Mesenchymal stem cell (in vitro differentiated cells and primary cell): ENCODE results near the gene CDK12.
"Not testable (repeated sequence)": the region's sequence is repeated elsewhere in the genome, so short reads cannot be mapped to it uniquely, and the experiment has no call there.

Experiments used
- DNase-seq: peaks from one replicate; pipeline ENCODE4 v3.0.0-alpha.2; 2013
- H2AFZ ChIP-seq: one replicate; pipeline ENCODE4 v1.6.1; 2013; ENCODE audit warnings: low read depth, mild to moderate bottlenecking, control low read depth, inconsistent platforms, low read length, moderate library complexity
- H2AK5ac ChIP-seq: 2 replicates; pipeline ENCODE4 v1.6.1; 2013; ENCODE audit warnings: low read length, moderate library complexity, mild to moderate bottlenecking, inconsistent platforms; ENCODE audit not compliant: severe bottlenecking
- H2BK120ac ChIP-seq: one replicate; pipeline ENCODE4 v1.6.1; 2013; ENCODE audit warnings: low read depth, mild to moderate bottlenecking, inconsistent platforms, low read length, moderate library complexity
- H2BK12ac ChIP-seq, 2 experiments: one replicate each; pipeline ENCODE4 v1.6.1; 2013; ENCODE audit warnings: inconsistent platforms in 2 of 2, low read length in 2 of 2, mild to moderate bottlenecking in 2 of 2, moderate library complexity in 2 of 2, control low read depth in 1 of 2
- H2BK15ac ChIP-seq: one replicate; pipeline ENCODE4 v1.6.1; 2013; ENCODE audit warnings: mild to moderate bottlenecking, low read depth, inconsistent platforms; ENCODE audit not compliant: poor library complexity, severe bottlenecking
- H2BK5ac ChIP-seq: 2 replicates; pipeline ENCODE4 v1.6.1; 2013; ENCODE audit warnings: low read depth, mild to moderate bottlenecking, low read length, control low read depth, inconsistent platforms; ENCODE audit not compliant: poor library complexity, severe bottlenecking
- H3K14ac ChIP-seq, 2 experiments: one replicate each; pipeline ENCODE4 v1.6.1; 2013; ENCODE audit warnings: inconsistent platforms in 2 of 2, low read length in 2 of 2, control low read depth in 1 of 2, mild to moderate bottlenecking in 1 of 2, moderate library complexity in 1 of 2
- H3K18ac ChIP-seq, 2 experiments: one replicate each; pipeline ENCODE4 v1.6.1; 2013; ENCODE audit warnings: inconsistent platforms in 2 of 2, low read length in 2 of 2, control low read depth in 1 of 2, low read depth in 1 of 2, mild to moderate bottlenecking in 1 of 2
- H3K23ac ChIP-seq, 2 experiments: one replicate each; pipeline ENCODE4 v1.6.1; 2013; ENCODE audit warnings: inconsistent platforms in 2 of 2, low read length in 2 of 2, mild to moderate bottlenecking in 2 of 2, moderate library complexity in 2 of 2, control low read depth in 1 of 2
- H3K27ac ChIP-seq: 2 replicates; pipeline ENCODE4 v1.5.1; 2013; ENCODE audit warnings: mild to moderate bottlenecking, moderate library complexity, low read length, control low read depth, inconsistent platforms; ENCODE audit not compliant: poor library complexity, severe bottlenecking
- H3K27me3 ChIP-seq, 2 experiments: 2 replicates each; pipeline versions ENCODE4 v1.6.1 to v1.7.0; 2013; ENCODE audit warnings: low read length in 2 of 2, mild to moderate bottlenecking in 2 of 2, moderate library complexity in 2 of 2, control low read depth in 1 of 2, inconsistent platforms in 1 of 2; ENCODE audit not compliant: control insufficient read depth in 1 of 2, insufficient read depth in 1 of 2
- H3K36me3 ChIP-seq, 2 experiments: 2 replicates each; pipeline versions ENCODE4 v1.6.1 to v1.7.0; 2013; ENCODE audit warnings: low read length in 2 of 2, control low read depth in 1 of 2, inconsistent platforms in 1 of 2, low read depth in 1 of 2, mild to moderate bottlenecking in 1 of 2; ENCODE audit not compliant: insufficient read depth in 2 of 2, control insufficient read depth in 1 of 2
- H3K4ac ChIP-seq, 2 experiments: one replicate each; pipeline ENCODE4 v1.6.1; 2013; ENCODE audit warnings: inconsistent platforms in 2 of 2, low read length in 2 of 2, mild to moderate bottlenecking in 2 of 2, moderate library complexity in 2 of 2, control low read depth in 1 of 2, low read depth in 1 of 2
- H3K4me1 ChIP-seq: 2 replicates; pipeline ENCODE4 v1.6.1; 2013; ENCODE audit warnings: low read depth, low read length, control low read depth; ENCODE audit not compliant: control insufficient read depth, insufficient read depth
- H3K4me2 ChIP-seq: 2 replicates; pipeline ENCODE4 v1.6.1; 2013; ENCODE audit warnings: low read length, mild to moderate bottlenecking, inconsistent platforms; ENCODE audit not compliant: poor library complexity, severe bottlenecking
- H3K4me3 ChIP-seq, 2 experiments: 2 replicates each; pipeline versions ENCODE4 v1.5.1 to v1.7.0; 2013; ENCODE audit warnings: low read length in 2 of 2, mild to moderate bottlenecking in 2 of 2, control low read depth in 1 of 2, low read depth in 1 of 2; ENCODE audit not compliant: insufficient read depth in 1 of 2
- H3K79me1 ChIP-seq: replicated peaks from 2 replicates; pipeline ENCODE4 v1.6.1; 2013; ENCODE audit warnings: mild to moderate bottlenecking, control low read depth, low read length, inconsistent platforms; ENCODE audit not compliant: poor library complexity, severe bottlenecking
- H3K9ac ChIP-seq: 2 replicates; pipeline ENCODE4 v1.7.0; 2013; ENCODE audit warnings: mild to moderate bottlenecking, low read length, moderate library complexity
- H3K9me3 ChIP-seq: 2 replicates; pipeline ENCODE4 v1.7.0; 2013; ENCODE audit warnings: mild to moderate bottlenecking, low read length; ENCODE audit not compliant: control insufficient read depth
- H4K8ac ChIP-seq: one replicate; pipeline ENCODE4 v1.6.1; 2013; ENCODE audit warnings: inconsistent platforms, mild to moderate bottlenecking, low read length, moderate library complexity
- H4K91ac ChIP-seq: one replicate; pipeline ENCODE4 v1.6.1; 2013; ENCODE audit warnings: mild to moderate bottlenecking, low read length, inconsistent platforms
- WGBS: methylation state at CpG from one replicate; pipeline ENCODE4 v1.1.7; 2013; ENCODE audit warnings: mixed read lengths; 5-methylcytosine and 5-hydroxymethylcytosine counted together

The CDK12 gene

GRCh38 chr17:39533891-39534290 is 72.6 kb downstream of the CDK12 start:
- Histone ChIP-seq H3K9me3 (no peaks in the 10 kb centered on the region), H3K4me2 (no peak overlapping the region), H3K14ac (no peak overlapping the region), H4K8ac (no peak overlapping the region), H2BK120ac (no peak overlapping the region), H3K27ac (no peak overlapping the region), H2BK15ac (no peak overlapping the region), H3K23ac (no peak overlapping the region), H2AFZ (no peak overlapping the region), H3K79me1 (peaks cover 6% of the 10 kb centered on the region), H3K18ac (no peak overlapping the region), H3K36me3 (peaks cover 10 to 60% of the 10 kb centered on the region in 2 experiments), H2AK5ac (no peak overlapping the region), H2BK5ac (no peak overlapping the region), H3K4ac (no peak overlapping the region), H3K4me1 (no peaks in the 10 kb centered on the region), H2BK12ac (no peak overlapping the region), H3K4me3 (no peak overlapping the region), H3K27me3 (no peaks in the 10 kb centered on the region), H4K91ac (no peak overlapping the region), H3K9ac (no peak overlapping the region)
- WGBS: 100% methylated on average over 1 of the region's 4 CpGs
- DNase-seq: no peak

DNA sequence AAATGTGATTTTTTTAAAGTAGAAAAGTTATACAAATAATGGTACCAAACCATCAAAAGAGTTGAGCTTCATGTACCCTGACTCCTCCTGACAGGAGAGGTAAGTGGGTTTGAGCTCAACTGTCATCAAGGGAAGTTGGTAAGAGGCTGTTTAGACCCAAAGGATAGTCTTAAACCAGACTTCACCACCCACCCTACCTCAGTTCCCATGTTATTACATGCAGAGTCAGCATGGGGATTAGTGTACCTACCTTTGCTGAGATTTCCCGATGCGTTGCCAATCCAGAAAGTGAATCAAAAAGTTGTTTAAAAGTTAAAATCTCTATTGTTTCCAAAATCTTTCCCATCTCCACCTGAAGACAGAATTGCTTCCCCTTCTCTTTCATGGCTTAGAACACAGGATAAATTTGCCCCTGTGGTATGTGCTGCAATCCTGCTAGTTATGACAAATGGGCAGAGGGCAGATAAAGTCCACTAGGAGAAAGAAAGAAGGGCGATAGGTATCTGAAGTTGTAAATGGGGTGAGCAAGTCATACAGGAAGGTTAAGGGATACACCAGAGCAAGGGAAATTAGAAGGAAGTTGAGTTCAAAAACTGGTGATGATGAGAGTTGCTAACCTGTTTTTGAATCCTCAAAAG is 73.6 kb downstream of the CDK12 start:
- Histone ChIP-seq H3K4ac (no peak overlapping the region), H3K9me3 (no peaks in the 10 kb centered on the region), H3K18ac (no peak overlapping the region), H2BK5ac (no peak overlapping the region), H2BK12ac (no peak overlapping the region), H2AK5ac (no peak overlapping the region), H3K36me3 (peaks cover 10 to 50% of the 10 kb centered on the region in 2 experiments), H3K23ac (no peak overlapping the region), H3K4me2 (no peak overlapping the region), H3K27me3 (no peaks in the 10 kb centered on the region), H2BK15ac (no peak overlapping the region), H2AFZ (no peak overlapping the region), H4K91ac (no peak overlapping the region), H4K8ac (no peak overlapping the region), H3K4me1 (no peaks in the 10 kb centered on the region), H3K9ac (no peak overlapping the region), H3K14ac (no peak overlapping the region), H3K4me3 (no peak overlapping the region), H3K79me1 (peaks cover 3% of the 10 kb centered on the region), H2BK120ac (no peak overlapping the region), H3K27ac (no peak overlapping the region)
- no peak for DNase-seq
- 100% methylated on average over 1 of the region's 3 CpGs for WGBS

DNA sequence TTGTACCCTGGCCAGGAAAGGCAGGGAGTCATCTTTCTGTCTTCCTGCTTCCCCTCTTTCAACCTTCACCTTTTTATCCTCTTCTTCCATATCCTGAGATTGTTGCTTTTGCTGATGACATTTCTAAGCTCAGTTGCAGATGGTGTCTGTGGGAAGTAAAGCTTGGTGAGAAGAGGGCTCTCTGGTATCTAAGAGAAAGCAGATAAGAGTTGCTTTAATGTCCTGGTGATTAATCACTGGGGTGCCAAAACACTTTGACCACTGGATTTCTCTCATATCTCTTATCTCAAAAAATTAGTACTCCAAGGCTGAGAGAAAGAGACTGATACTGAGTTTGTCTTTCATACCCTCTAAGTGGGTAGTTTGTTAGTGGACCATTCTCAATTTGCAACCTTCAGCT is 75.2 kb downstream of the CDK12 start:
- Histone ChIP-seq H3K4me1 (no peaks in the 10 kb centered on the region), H3K4me3 (no peak overlapping the region), H3K27ac (no peak overlapping the region), H2AFZ (no peak overlapping the region), H2AK5ac (no peak overlapping the region), H3K18ac (no peak overlapping the region), H3K27me3 (no peaks in the 10 kb centered on the region), H3K4me2 (no peak overlapping the region), H2BK120ac (no peak overlapping the region), H3K79me1 (no peaks in the 10 kb centered on the region), H3K23ac (no peak overlapping the region), H2BK15ac (no peak overlapping the region), H3K4ac (no peak overlapping the region), H2BK5ac (no peak overlapping the region), H3K9ac (no peak overlapping the region), H3K14ac (no peak overlapping the region), H3K36me3 (peaks cover 0 to 35% of the 10 kb centered on the region in 2 experiments), H3K9me3 (no peaks in the 10 kb centered on the region), H4K91ac (no peak overlapping the region), H2BK12ac (no peak overlapping the region), H4K8ac (no peak overlapping the region)
- DNase-seq: no peak

GRCh38 chr17:39537364-39537763 is 76.1 kb downstream of the CDK12 start:
- H2BK5ac ChIP-seq, H2AK5ac ChIP-seq, H3K27ac ChIP-seq, H3K18ac ChIP-seq, H3K4me3 ChIP-seq, H3K4me2 ChIP-seq, H2AFZ ChIP-seq, H3K9ac ChIP-seq, H3K14ac ChIP-seq, H3K23ac ChIP-seq, H2BK120ac ChIP-seq, DNase-seq, H3K4ac ChIP-seq, H3K4me1 ChIP-seq, H2BK12ac ChIP-seq, H4K8ac ChIP-seq, H3K27me3 ChIP-seq, H2BK15ac ChIP-seq, H4K91ac ChIP-seq, H3K9me3 ChIP-seq, H3K79me1 ChIP-seq: not testable (repeated sequence)
- 100% methylated on average over 1 of the region's 2 CpGs for WGBS
- H3K36me3 ChIP-seq: peaks cover 0 to 26% of the 10 kb centered on the region in 2 experiments
